C4-2B (cell line): Measurements from ENCODE around the gene BRIX1.

ENCODE experiments used
- ZFX ChIP-seq: fragments of 450-650 bp; IDR thresholded peaks from 2 replicates; pipeline ENCODE4 v1.6.1; 2017
- TF ChIP-seq, protein P1 (sequence below): fragments of 450-650 bp; conservative IDR thresholded peaks from 2 replicates; pipeline ENCODE4 v1.5.1; 2017; ENCODE audit warnings: mild to moderate bottlenecking

DNA sequence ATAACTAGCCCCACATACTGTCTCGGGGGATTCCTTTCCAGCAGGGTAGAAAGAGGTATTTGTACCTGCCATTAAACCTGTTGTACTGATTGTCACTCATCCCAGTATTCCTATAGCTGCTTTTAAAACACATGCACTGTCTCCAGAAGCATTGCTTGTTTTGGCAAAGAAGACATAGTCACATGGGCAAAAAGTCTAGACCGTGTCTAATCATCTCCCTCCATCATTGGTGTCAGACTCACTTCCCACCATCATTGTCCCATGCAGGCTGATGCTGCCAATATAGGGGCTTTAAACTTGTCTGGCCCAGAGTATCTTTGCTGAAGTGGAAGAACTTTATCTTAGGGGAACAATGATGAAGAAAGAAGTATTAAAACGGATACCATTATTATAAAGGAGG, 26.4 kb downstream of the BRIX1 start:
- TF ChIP-seq, protein P1, sequence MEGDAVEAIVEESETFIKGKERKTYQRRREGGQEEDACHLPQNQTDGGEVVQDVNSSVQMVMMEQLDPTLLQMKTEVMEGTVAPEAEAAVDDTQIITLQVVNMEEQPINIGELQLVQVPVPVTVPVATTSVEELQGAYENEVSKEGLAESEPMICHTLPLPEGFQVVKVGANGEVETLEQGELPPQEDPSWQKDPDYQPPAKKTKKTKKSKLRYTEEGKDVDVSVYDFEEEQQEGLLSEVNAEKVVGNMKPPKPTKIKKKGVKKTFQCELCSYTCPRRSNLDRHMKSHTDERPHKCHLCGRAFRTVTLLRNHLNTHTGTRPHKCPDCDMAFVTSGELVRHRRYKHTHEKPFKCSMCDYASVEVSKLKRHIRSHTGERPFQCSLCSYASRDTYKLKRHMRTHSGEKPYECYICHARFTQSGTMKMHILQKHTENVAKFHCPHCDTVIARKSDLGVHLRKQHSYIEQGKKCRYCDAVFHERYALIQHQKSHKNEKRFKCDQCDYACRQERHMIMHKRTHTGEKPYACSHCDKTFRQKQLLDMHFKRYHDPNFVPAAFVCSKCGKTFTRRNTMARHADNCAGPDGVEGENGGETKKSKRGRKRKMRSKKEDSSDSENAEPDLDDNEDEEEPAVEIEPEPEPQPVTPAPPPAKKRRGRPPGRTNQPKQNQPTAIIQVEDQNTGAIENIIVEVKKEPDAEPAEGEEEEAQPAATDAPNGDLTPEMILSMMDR, result no peak
- no peak for TF ChIP-seq ZFX
